Astrocyte (in vitro differentiated cells and primary cell): ENCODE data around the gene IRGQ. TPM values are rescaled to one million over a fixed set of nuclear protein-coding genes. Genes with fewer than 3 reads are reported as not detected.

Experiments used
- DNase-seq: peaks from one replicate; pipeline ENCODE4 v3.0.0-alpha.2; 2010; ENCODE audit warnings: low read depth
- FAIRE-seq: peaks from 2 replicates; lab custom pipeline; 2011; peaks lifted over from hg19 to GRCh38; lab: Jason Lieb, UNC
- H2AFZ ChIP-seq: 2 replicates; pipeline ENCODE4 v1.6.0; 2012; ENCODE audit warnings: low read depth, low read length, inconsistent platforms
- H3K27ac ChIP-seq: 2 replicates; pipeline ENCODE4 v1.5.1; 2011; ENCODE audit warnings: low read depth, low read length, inconsistent platforms
- H3K27me3 ChIP-seq: 2 replicates; pipeline ENCODE4 v1.6.0; 2011; ENCODE audit warnings: low read length, inconsistent platforms; ENCODE audit not compliant: insufficient read depth
- H3K36me3 ChIP-seq: 2 replicates; pipeline ENCODE4 v1.5.1; 2011; ENCODE audit warnings: low read length, inconsistent platforms; ENCODE audit not compliant: insufficient read depth
- H3K4me1 ChIP-seq: 2 replicates; pipeline ENCODE4 v1.5.1; 2011; ENCODE audit warnings: low read length, inconsistent platforms; ENCODE audit not compliant: insufficient read depth
- H3K4me2 ChIP-seq: 2 replicates; pipeline ENCODE4 v1.6.0; 2012; ENCODE audit warnings: low read length, inconsistent platforms
- H3K4me3 ChIP-seq: 2 replicates; pipeline ENCODE4 v1.5.1; 2011; ENCODE audit warnings: low read depth, mild to moderate bottlenecking, low read length, inconsistent platforms; ENCODE audit not compliant: insufficient read depth
- H3K79me2 ChIP-seq: 2 replicates; pipeline ENCODE4 v1.6.0; 2012; ENCODE audit warnings: mild to moderate bottlenecking, low read length, inconsistent platforms; ENCODE audit not compliant: insufficient read depth
- H3K9ac ChIP-seq: 2 replicates; pipeline ENCODE4 v1.6.0; 2012; ENCODE audit warnings: mild to moderate bottlenecking, low read length, inconsistent platforms
- H3K9me3 ChIP-seq: 2 replicates; pipeline ENCODE4 v1.5.1; 2012; ENCODE audit warnings: low read depth, mild to moderate bottlenecking, low read length, inconsistent platforms; ENCODE audit not compliant: insufficient read depth
- H4K20me1 ChIP-seq: 2 replicates; pipeline ENCODE4 v1.6.0; 2012; ENCODE audit warnings: low read length, inconsistent platforms; ENCODE audit not compliant: insufficient read depth
- H3K27ac Mint-ChIP-seq: one replicate; pipeline ENCODE4 v1.8.0; 2021; ENCODE audit warnings: mild to moderate bottlenecking, mixed read lengths; ENCODE audit not compliant: unreplicated experiment
- H3K27me3 Mint-ChIP-seq: one replicate; pipeline ENCODE4 v1.8.0; 2021; ENCODE audit warnings: low read depth, mixed read lengths; ENCODE audit not compliant: unreplicated experiment
- H3K36me3 Mint-ChIP-seq: one replicate; pipeline ENCODE4 v1.8.0; 2021; ENCODE audit warnings: low read depth, mixed read lengths; ENCODE audit not compliant: unreplicated experiment
- H3K4me1 Mint-ChIP-seq: one replicate; pipeline ENCODE4 v1.8.0; 2021; ENCODE audit warnings: low read depth, mixed read lengths; ENCODE audit not compliant: unreplicated experiment
- H3K4me3 Mint-ChIP-seq: one replicate; pipeline ENCODE4 v1.8.0; 2021; ENCODE audit warnings: mild to moderate bottlenecking, moderate library complexity, mixed read lengths; ENCODE audit not compliant: unreplicated experiment
- H3K9me3 Mint-ChIP-seq: one replicate; pipeline ENCODE4 v1.8.0; 2021; ENCODE audit warnings: mild to moderate bottlenecking, mixed read lengths; ENCODE audit not compliant: unreplicated experiment
- EZH2 ChIP-seq: IDR thresholded peaks from 2 replicates; pipeline ENCODE4 v1.6.1; 2012; ENCODE audit warnings: mild to moderate bottlenecking, low read length, inconsistent platforms; ENCODE audit not compliant: insufficient read depth
- total RNA-seq: library from RNA; stranded (reverse); gene quantifications from 2 replicates; pipeline ENCODE4 v1.2.1, GENCODE V29; 2021
- TF ChIP-seq, protein P1 (sequence below): IDR thresholded peaks from 2 replicates; pipeline ENCODE4 v1.5.1; 2011; ENCODE audit warnings: low read depth, mild to moderate bottlenecking, inconsistent platforms, low read length, moderate library complexity; ENCODE audit not compliant: insufficient read depth

Gene IRGQ
- total RNA-seq, 1 donor from 2014 or later: 60.7 TPM

DNA sequence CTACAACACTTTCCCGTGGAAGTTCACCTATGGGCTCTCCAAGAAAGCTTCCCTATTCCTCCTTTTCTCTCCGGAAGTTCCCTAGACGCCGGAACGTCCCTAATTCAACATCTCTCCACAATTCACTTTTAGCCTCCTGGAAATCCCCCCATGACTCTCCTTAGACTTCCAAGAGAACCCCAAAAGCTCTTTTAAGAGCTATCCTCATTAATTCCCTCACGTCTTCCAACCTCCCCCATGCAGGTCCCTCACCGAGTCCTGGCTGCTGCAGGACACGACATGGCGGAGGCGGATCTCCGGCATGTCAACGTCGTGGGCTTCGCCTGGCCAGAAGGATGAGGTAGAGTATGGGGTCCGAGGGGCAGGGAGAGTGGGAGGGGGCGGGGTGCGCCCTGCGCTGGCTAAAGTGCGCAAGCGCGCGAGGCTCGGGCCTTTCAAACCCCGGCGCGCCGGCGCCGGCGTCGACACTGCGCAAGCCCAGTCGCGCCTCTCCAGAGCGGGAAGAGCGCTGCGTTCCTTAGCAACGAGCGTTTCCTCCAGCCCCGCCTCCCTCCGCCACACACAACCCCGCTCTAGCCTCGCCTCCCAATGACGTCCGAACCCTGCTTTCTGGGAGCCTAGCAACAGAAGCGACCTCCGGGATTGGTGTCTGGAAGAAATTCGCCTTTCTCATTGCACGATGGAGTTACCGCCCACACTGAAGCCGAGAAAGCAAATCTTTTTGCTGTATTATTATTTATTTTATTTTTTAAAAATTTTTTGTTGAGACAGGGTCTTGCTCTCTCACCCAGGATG is 20.6 kb downstream of the IRGQ start, which contains the start of the genes PINLYP and XRCC1:
Gene PINLYP, plus strand, starts transcription at position 646 of the 795 bp plus-strand sequence. CDS start 1,391 bp downstream, outside the sequence.
Gene XRCC1, minus strand, starts transcription at position 372 of the 795 bp plus-strand sequence. Its CDS starts 69 bp downstream, at position 303.
- peaks cover 2% of the 10 kb centered on the region for H3K36me3 ChIP-seq
- Mint-ChIP-seq H3K36me3 (peaks cover 6% of the 10 kb centered on the region), H3K27ac (peak within 1 kb of the TSS; percentile 77), H3K4me3 (peak within 1 kb of the TSS; percentile 95), H3K27me3 (peaks cover 13% of the 10 kb centered on the region), H3K9me3 (peaks cover 2% of the 10 kb centered on the region), H3K4me1 (peaks cover 2% of the 10 kb centered on the region)
- peak within 1 kb of the TSS; percentile 81 for H2AFZ ChIP-seq
- H3K9me3 ChIP-seq: no peaks in the 10 kb centered on the region
- H4K20me1 ChIP-seq: peaks cover 2% of the 10 kb centered on the region
- peaks cover 28% of the 10 kb centered on the region for H3K79me2 ChIP-seq
- H3K9ac ChIP-seq: peak within 1 kb of the TSS; percentile 95
- H3K4me3 ChIP-seq: peak within 1 kb of the TSS; percentile 90
- peak within 1 kb of the TSS; percentile 97 for H3K4me2 ChIP-seq
- peak within 1 kb of the TSS; percentile 85 for H3K27ac ChIP-seq
- TF ChIP-seq, protein P1, sequence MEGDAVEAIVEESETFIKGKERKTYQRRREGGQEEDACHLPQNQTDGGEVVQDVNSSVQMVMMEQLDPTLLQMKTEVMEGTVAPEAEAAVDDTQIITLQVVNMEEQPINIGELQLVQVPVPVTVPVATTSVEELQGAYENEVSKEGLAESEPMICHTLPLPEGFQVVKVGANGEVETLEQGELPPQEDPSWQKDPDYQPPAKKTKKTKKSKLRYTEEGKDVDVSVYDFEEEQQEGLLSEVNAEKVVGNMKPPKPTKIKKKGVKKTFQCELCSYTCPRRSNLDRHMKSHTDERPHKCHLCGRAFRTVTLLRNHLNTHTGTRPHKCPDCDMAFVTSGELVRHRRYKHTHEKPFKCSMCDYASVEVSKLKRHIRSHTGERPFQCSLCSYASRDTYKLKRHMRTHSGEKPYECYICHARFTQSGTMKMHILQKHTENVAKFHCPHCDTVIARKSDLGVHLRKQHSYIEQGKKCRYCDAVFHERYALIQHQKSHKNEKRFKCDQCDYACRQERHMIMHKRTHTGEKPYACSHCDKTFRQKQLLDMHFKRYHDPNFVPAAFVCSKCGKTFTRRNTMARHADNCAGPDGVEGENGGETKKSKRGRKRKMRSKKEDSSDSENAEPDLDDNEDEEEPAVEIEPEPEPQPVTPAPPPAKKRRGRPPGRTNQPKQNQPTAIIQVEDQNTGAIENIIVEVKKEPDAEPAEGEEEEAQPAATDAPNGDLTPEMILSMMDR: no peak
- TF ChIP-seq EZH2: no peak
- no peaks in the 10 kb centered on the region for H3K27me3 ChIP-seq
- DNase-seq (peak; percentile 95), FAIRE-seq (peak; percentile 85)
- H3K4me1 ChIP-seq: peaks cover 11% of the 10 kb centered on the region

DNA sequence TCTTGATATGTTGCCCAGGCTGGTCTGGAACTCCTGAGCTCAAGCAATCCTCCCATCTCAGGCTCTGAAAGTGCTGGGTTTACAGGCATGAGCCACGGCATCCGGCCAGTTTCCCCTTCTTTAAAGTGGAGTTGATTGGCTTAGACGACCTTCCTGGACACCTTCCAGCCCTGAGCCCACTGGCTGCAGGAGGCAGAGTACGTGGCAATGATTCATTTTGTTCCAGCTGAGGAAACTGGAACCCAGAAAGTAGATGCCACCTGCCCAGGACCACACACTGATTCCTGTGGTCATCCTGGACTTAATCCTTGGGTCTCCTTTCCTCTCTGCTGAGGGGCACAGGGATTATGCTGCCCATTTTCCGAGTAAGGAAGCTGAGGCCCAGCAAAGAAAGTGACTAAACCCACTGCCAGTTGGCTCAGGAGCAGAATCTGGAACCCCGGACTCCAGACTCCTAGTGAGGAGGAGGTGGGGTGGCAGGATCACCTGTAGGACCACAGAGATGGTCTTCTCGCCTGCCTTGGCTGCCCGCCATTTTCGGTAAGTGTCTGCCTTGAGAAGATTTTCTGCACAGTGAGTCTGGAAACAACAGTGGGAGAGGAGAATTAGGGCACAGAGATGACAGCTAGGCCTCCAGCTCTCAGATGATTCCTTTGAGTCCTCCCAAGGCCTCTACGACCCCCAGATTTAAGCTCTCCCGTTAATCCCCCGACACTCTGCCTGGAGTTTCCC is 21.3 kb downstream of the IRGQ start:
- TF ChIP-seq EZH2: no peak
- TF ChIP-seq, protein P1: no peak
- peaks cover 11% of the 10 kb centered on the region for H3K4me1 ChIP-seq
- peaks cover 28% of the 10 kb centered on the region for H3K79me2 ChIP-seq
- peak overlapping the region; percentile 90 for H3K4me3 ChIP-seq
- H3K9me3 ChIP-seq: no peaks in the 10 kb centered on the region
- H3K4me2 ChIP-seq: peak overlapping the region; percentile 97
- Mint-ChIP-seq H3K9me3 (peaks cover 2% of the 10 kb centered on the region), H3K4me3 (peak overlapping the region; percentile 95), H3K36me3 (peaks cover 6% of the 10 kb centered on the region), H3K4me1 (peaks cover 2% of the 10 kb centered on the region), H3K27ac (peak overlapping the region; percentile 77), H3K27me3 (peaks cover 8% of the 10 kb centered on the region)
- FAIRE-seq (no peak), DNase-seq (peak; percentile 64)
- peaks cover 10% of the 10 kb centered on the region for H4K20me1 ChIP-seq
- peaks cover 5% of the 10 kb centered on the region for H3K36me3 ChIP-seq
- H3K27me3 ChIP-seq: no peaks in the 10 kb centered on the region
- H3K27ac ChIP-seq: peak overlapping the region; percentile 85
- H2AFZ ChIP-seq: peak overlapping the region; percentile 81
- peak overlapping the region; percentile 95 for H3K9ac ChIP-seq
